Panc1 (cell line): Measurements from ENCODE around the gene RAB32. TPM values are rescaled to one million over a fixed set of nuclear protein-coding genes. Genes with fewer than 3 reads are reported as not detected.

ENCODE experiments used
- ATAC-seq: fragments of 200-7000 bp; cut with Tn5 transposase; 2 replicates; pipeline ENCODE4 v1.9.1; 2020; ENCODE audit warnings: mild to moderate bottlenecking, moderate library complexity
- BruUV-seq: library from RNA; stranded (reverse); fragments of 400-500 nt; replicated peaks from 2 replicates; lab custom pipeline; 2021; lab: Mats Ljungman, UMichigan
- CTCF ChIA-PET: fragments of 300-600 bp; sonication (Branson Sonifier 250); formaldehyde crosslinking; loops from one replicate; lab custom pipeline; 2022; ENCODE audit warnings: antibody characterized with exemption; lab: Charles Lee
- POLR2A ChIA-PET: fragments of 300-600 bp; sonication (Branson Sonifier 250); formaldehyde crosslinking; loops from one replicate; lab custom pipeline; 2022; ENCODE audit warnings: antibody characterized with exemption; lab: Charles Lee
- DNase-seq: peaks from one replicate; pipeline ENCODE4 v3.0.0-alpha.2; 2010; ENCODE audit warnings: low read depth, low spot score
- H3K27ac ChIP-seq: 2 replicates; pipeline ENCODE4 v1.5.1; 2011; ENCODE audit warnings: mild to moderate bottlenecking, low read length, inconsistent platforms
- H3K27me3 ChIP-seq: fragments of 200-500 bp; sonication (Bioruptor generic); 2 replicates; pipeline ENCODE4 v1.6.0; 2014; ENCODE audit warnings: low read length, inconsistent platforms; ENCODE audit not compliant: control insufficient read depth, insufficient read depth
- H3K36me3 ChIP-seq: fragments of 200-500 bp; sonication (Bioruptor generic); 2 replicates; pipeline ENCODE4 v1.5.1; 2014; ENCODE audit warnings: inconsistent platforms, mild to moderate bottlenecking, low read length, moderate library complexity; ENCODE audit not compliant: control insufficient read depth, insufficient read depth
- H3K4me1 ChIP-seq: 2 replicates; pipeline ENCODE4 v1.5.1; 2011; ENCODE audit warnings: inconsistent platforms, mild to moderate bottlenecking, low read length, moderate library complexity; ENCODE audit not compliant: control insufficient read depth, insufficient read depth
- H3K4me3 ChIP-seq, 2 experiments: 2 replicates each; pipeline ENCODE4 v1.5.1; 2011 to 2012; ENCODE audit warnings: low read depth in 2 of 2, low read length in 2 of 2, mild to moderate bottlenecking in 2 of 2, inconsistent platforms in 1 of 2, moderate library complexity in 1 of 2
- H3K9me3 ChIP-seq: fragments of 200-500 bp; sonication (Bioruptor generic); 2 replicates; pipeline ENCODE4 v1.5.1; 2014; ENCODE audit warnings: low read depth, mild to moderate bottlenecking, inconsistent platforms, low read length, moderate library complexity; ENCODE audit not compliant: control insufficient read depth, insufficient read depth
- CTCF ChIP-seq: fragments of 450-650 bp; IDR thresholded peaks from 2 replicates; pipeline ENCODE4 v1.5.1; 2017; ENCODE audit warnings: mild to moderate bottlenecking
- POLR2AphosphoS5 ChIP-seq: IDR thresholded peaks from 2 replicates; pipeline ENCODE4 v1.6.1; 2012; ENCODE audit warnings: mild to moderate bottlenecking, low read depth, low read length, moderate library complexity
- REST ChIP-seq, 2 experiments: IDR thresholded peaks; 2 replicates each; pipeline ENCODE4 v1.6.1; 2011 to 2012; ENCODE audit warnings: low read depth in 2 of 2, control low read depth in 1 of 2, low read length in 1 of 2, mild to moderate bottlenecking in 1 of 2, moderate library complexity in 1 of 2; ENCODE audit not compliant: insufficient read depth in 1 of 2
- SIN3A ChIP-seq: IDR thresholded peaks from 2 replicates; pipeline ENCODE4 v1.6.1; 2012; ENCODE audit warnings: low read depth, mild to moderate bottlenecking, low read length, moderate library complexity, borderline replicate concordance; ENCODE audit not compliant: insufficient read depth
- TCF7L2 ChIP-seq: IDR thresholded peaks from 2 replicates; pipeline ENCODE4 v1.6.1; 2011; ENCODE audit warnings: mild to moderate bottlenecking, low read depth, low read length, inconsistent platforms
- in situ Hi-C: cut with HindIII; loops from 2 replicates; pipeline ENCODE4 v1.10.0; 2016; ENCODE audit warnings: low sequenced_read_pairs, low pct_unique_long_range_greater_than_20kb
- intact Hi-C: fragments of 100-400 bp; cut with micrococcal nuclease; formaldehyde crosslinking; loops from one replicate; pipeline ENCODE4 v1.10.0; 2022; ENCODE audit not compliant: unreplicated experiment
- total RNA-seq: library from RNA; stranded (reverse); gene quantifications from one replicate; pipeline ENCODE4 v1.2.1, GENCODE V29; 2021; ENCODE audit not compliant: unreplicated experiment

Gene RAB32
- total RNA-seq, 1 experiment from 2014 or later: 61.5 TPM

DNA sequence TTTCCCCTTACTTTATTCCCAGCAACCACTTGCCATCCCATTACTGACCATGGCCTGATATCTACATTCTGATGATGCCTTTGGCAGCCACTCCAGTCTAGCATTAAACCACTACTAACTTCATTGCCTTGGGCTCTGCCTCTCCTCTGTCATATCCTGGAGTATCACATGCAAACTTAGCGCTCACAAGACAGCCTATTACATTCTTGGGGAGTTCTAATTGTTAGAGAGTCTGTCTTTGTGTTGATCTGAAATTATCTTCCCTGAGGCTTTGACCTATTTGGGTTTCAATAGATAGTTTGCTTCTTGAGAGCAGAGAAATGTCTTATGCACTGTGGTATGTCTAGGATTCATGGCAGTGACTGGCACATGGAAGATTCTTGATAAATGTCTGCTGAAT, 40.5 kb upstream of the RAB32 start:
- ATAC-seq (no peak), DNase-seq (no peak)
- Histone ChIP-seq H3K4me1 (no peaks in the 10 kb centered on the region), H3K27ac (no peak overlapping the region), H3K27me3 (peaks cover 4% of the 10 kb centered on the region), H3K36me3 (no peaks in the 10 kb centered on the region), H3K9me3 (no peaks in the 10 kb centered on the region), H3K4me3 (no peak overlapping the region)
- intact Hi-C loops (no loop called here), in situ Hi-C loops (no loop called here)
- ChIA-PET CTCF (no interaction called here), POLR2A (no interaction called here)
- TF ChIP-seq REST (IDR thresholded peaks at IDR 0.05; ENCODE audit: insufficient read depth in 1 of 2, low read depth in 2 of 2, low read length in 1 of 2): no peak
- no peak for TF ChIP-seq TCF7L2
- TF ChIP-seq SIN3A: no peak
- no peak for TF ChIP-seq POLR2AphosphoS5
- BruUV-seq: no TSS peak

- no peak overlapping the region for H3K27ac ChIP-seq
- ChIA-PET CTCF (no interaction called here), POLR2A (no interaction called here)
- H3K4me3 ChIP-seq: no peak overlapping the region
- no peaks in the 10 kb centered on the region; the same call in 1 of the 2 replicates for H3K27me3 ChIP-seq
- ATAC-seq: no peak
- H3K36me3 ChIP-seq: no peaks in the 10 kb centered on the region
- BruUV-seq: no TSS peak
- in situ Hi-C loops: no loop called here
- no peak for DNase-seq
- TF ChIP-seq SIN3A (no peak), CTCF (no peak), POLR2AphosphoS5 (no peak), TCF7L2 (no peak), REST (IDR thresholded peaks at IDR 0.05; ENCODE audit: insufficient read depth in 1 of 2, low read depth in 2 of 2, low read length in 1 of 2) (no peak)
- H3K4me1 ChIP-seq: no peaks in the 10 kb centered on the region
- intact Hi-C loops: no loop called here
- no peaks in the 10 kb centered on the region for H3K9me3 ChIP-seq
Observed at GRCh38 chr6:146515212-146515611, 28.4 kb upstream of the RAB32 start.
